SKM-1 treated with dmso at 0.1 percent for 144 hours (cell line): ENCODE data around the gene CARD19.
A peak's percentile ranks its signal among the peaks of the same experiment; 100 is the strongest.

Experiments
- DNase-seq: peaks from one replicate; lab custom pipeline; 2025; ENCODE audit not compliant: unreplicated experiment; lab: John Stamatoyannopoulos, UW

The CARD19 gene

GRCh38 chr9:93149361-93149760 lies 53.3 kb downstream of the CARD19 start:
- DNase-seq = no peak

DNA sequence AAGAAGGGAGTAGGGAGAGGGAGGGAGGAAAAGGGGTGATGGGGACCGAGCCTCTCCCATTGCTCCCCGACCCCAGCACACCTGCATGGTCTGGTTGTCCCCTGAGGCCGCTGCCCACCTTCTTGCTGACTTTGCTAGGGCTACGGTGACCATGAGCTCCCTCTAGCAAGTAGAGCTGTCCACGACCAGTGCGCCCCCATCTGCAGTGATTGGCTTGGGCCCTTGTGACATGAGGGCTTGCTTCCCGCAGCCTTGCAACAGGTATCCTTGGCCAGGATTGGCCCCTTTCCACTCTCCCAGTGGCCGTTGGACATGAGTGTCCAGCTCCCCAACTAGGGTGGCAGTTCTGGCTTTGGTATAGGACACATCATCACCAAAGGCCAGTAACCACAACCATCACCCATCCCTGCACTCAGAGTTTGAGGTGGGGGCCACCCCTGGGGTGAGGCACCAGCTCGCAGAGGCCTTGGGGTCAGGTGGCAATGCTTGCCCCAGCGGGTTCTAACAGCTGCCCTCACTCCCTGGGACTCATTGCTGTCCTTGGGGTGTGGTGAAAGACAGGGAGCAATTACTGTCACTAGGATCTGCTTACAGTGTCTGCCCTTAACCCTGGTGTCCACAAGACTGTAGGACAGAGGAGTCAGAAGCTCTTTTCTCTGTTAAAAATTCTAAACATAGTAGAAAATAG lies 55.2 kb downstream of the CARD19 start:
- DNase-seq = no peak

GRCh38 chr9:93154293-93154903 lies 58.4 kb downstream of the CARD19 start:
- DNase-seq = peak; percentile 20

- no peak for DNase-seq
These were observed 59.9 kb downstream of the CARD19 start for GRCh38 chr9:93155716-93156474.

DNA sequence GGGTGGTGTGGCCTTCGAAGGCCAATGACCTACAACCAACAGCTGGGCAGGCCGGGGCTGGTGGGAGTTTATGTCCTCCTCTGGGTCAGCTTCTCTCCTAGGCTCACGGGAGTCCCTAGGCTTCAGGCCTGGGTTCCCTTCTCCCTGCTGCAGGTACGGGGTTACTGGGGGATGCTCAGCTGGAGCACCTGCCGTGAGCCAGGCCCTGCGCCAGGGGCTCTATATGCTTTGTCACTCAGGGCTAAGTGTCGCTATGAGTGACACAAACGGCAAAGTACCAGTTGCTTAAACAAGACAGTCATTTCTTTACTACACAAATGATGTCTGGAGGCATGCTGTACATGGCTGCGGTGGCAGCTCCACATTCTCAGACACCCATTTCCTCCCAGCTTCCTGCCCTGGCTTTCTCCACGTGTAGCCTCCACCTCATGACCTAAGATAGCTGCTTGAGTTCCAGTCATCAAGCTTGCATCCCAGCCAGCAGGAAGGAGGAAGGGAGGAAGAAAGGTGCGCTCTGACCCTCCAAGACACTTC lies 60.5 kb downstream of the CARD19 start:
- no peak for DNase-seq

- DNase-seq = no peak
These were observed 63.8 kb downstream of the CARD19 start for GRCh38 chr9:93159601-93160471.

- no peak for DNase-seq
These were observed 66.0 kb downstream of the CARD19 start for GRCh38 chr9:93161786-93162562.
